Endothelial cell of umbilical vein (primary cell): ENCODE data around the gene TSPEAR.

Experiments used
- EZH2 ChIP-seq: IDR thresholded peaks from 2 replicates; pipeline ENCODE4 v1.6.1; 2012; ENCODE audit warnings: borderline replicate concordance, low read depth, mild to moderate bottlenecking, moderate library complexity, low read length, inconsistent platforms; ENCODE audit not compliant: severe bottlenecking
- POLR2A ChIP-seq: IDR thresholded peaks from 2 replicates; pipeline ENCODE4 v1.6.1; 2012; ENCODE audit warnings: low read depth, mild to moderate bottlenecking, control low read depth, low read length
- TF ChIP-seq, protein P1 (sequence below): IDR thresholded peaks from 2 replicates; pipeline ENCODE4 v1.6.1; 2011; ENCODE audit not compliant: insufficient read depth, insufficient read length
- TF ChIP-seq, protein P2 (sequence below), 2 donors: IDR thresholded peaks; 1 replicate in 1 of 2; 2 replicates in 1 of 2; pipeline ENCODE4 v1.5.1; 2011; ENCODE audit warnings: low read length in 2 of 2, mild to moderate bottlenecking in 2 of 2, moderate library complexity in 2 of 2, control low read depth in 1 of 2, inconsistent platforms in 1 of 2, low read depth in 1 of 2; ENCODE audit not compliant: insufficient read depth in 1 of 2; ENCODE audit errors: extremely low read depth in 1 of 2

DNA sequence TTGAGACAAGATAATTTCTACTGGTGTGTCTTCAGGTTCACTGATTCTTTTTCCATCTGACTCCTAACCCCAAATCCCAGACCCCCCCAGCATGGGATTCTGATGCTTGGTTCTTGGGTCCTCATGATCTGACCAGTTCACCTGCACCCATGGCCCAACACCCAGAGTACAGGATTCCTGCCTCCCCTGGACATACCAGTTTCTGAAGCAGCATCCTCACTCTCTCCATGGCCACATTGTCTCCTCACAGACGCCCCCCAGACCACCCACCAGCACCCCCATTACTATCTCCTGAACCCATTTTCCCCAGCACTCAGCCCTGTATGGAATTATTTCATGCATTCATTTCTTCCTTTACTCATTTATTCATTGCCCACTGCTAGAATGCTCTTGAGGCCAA is 54.5 kb downstream of the TSPEAR start:
- TF ChIP-seq, protein P1, sequence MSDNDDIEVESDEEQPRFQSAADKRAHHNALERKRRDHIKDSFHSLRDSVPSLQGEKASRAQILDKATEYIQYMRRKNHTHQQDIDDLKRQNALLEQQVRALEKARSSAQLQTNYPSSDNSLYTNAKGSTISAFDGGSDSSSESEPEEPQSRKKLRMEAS: no peak
- TF ChIP-seq EZH2: no peak
- TF ChIP-seq, protein P2, sequence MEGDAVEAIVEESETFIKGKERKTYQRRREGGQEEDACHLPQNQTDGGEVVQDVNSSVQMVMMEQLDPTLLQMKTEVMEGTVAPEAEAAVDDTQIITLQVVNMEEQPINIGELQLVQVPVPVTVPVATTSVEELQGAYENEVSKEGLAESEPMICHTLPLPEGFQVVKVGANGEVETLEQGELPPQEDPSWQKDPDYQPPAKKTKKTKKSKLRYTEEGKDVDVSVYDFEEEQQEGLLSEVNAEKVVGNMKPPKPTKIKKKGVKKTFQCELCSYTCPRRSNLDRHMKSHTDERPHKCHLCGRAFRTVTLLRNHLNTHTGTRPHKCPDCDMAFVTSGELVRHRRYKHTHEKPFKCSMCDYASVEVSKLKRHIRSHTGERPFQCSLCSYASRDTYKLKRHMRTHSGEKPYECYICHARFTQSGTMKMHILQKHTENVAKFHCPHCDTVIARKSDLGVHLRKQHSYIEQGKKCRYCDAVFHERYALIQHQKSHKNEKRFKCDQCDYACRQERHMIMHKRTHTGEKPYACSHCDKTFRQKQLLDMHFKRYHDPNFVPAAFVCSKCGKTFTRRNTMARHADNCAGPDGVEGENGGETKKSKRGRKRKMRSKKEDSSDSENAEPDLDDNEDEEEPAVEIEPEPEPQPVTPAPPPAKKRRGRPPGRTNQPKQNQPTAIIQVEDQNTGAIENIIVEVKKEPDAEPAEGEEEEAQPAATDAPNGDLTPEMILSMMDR (IDR thresholded peaks at IDR 0.05; ENCODE audit: extremely low read depth in 1 of 2, insufficient read depth in 1 of 2, low read depth in 1 of 2, low read length in 2 of 2): no peak
- no peak for TF ChIP-seq POLR2A
